OCI-LY3 (cell line): ENCODE data around the gene MRC1.

Experiments used
- CTCF ChIP-seq: fragments of 200-600, 300-600 bp; sonication (generic); IDR thresholded peaks from 2 replicates; pipeline ENCODE4 v1.5.1; 2014; ENCODE audit warnings: antibody characterized with exemption, low read length, low read depth
- EZH2phosphoT487 ChIP-seq: fragments of 200-600 bp; shearing (Covaris generic); IDR thresholded peaks from 2 replicates; pipeline ENCODE4 v1.6.1; 2018; ENCODE audit warnings: antibody characterized with exemption, mixed run types, low read depth

GRCh38 chr10:17907641-17908040, 98.5 kb downstream of the MRC1 start:
- TF ChIP-seq CTCF (no peak), EZH2phosphoT487 (no peak)
